OCI-LY1 (cell line): ENCODE data around the gene DAND5.

ENCODE experiments used
- CTCF ChIP-seq: fragments of 200-600 bp; sonication (generic), shearing (Covaris generic); IDR thresholded peaks from 2 replicates; pipeline ENCODE4 v1.5.1; 2017; ENCODE audit warnings: mild to moderate bottlenecking, antibody characterized with exemption, low read length, moderate library complexity, mixed read lengths
- EZH2 ChIP-seq: fragments of 200-600 bp; sonication (generic), shearing (Covaris generic); IDR thresholded peaks from 2 replicates; pipeline ENCODE4 v1.8.0; 2017; ENCODE audit warnings: borderline replicate concordance, mixed run types, mild to moderate bottlenecking, antibody characterized with exemption, low read length, moderate library complexity, mixed read lengths

GRCh38 chr19:12993562-12993961 lies 24.2 kb downstream of the DAND5 start:
- TF ChIP-seq CTCF (no peak), EZH2 (no peak)
